Osteocyte (in vitro differentiated cells): ENCODE results near the gene MRPS7. TPM values are rescaled to one million over a fixed set of nuclear protein-coding genes. Genes with fewer than 3 reads are reported as not detected.

ENCODE experiments used
- DNase-seq: peaks from one replicate; pipeline ENCODE4 v3.0.0; 2021; ENCODE audit warnings: mixed read lengths; ENCODE audit not compliant: unreplicated experiment; ENCODE audit errors: extremely low spot score
- H3K27ac Mint-ChIP-seq: one replicate; pipeline ENCODE4 v1.8.0; 2021; ENCODE audit warnings: mild to moderate bottlenecking, mixed read lengths; ENCODE audit not compliant: unreplicated experiment
- H3K27me3 Mint-ChIP-seq: one replicate; pipeline ENCODE4 v1.8.0; 2021; ENCODE audit warnings: mixed read lengths; ENCODE audit not compliant: unreplicated experiment
- H3K36me3 Mint-ChIP-seq: one replicate; pipeline ENCODE4 v1.8.0; 2021; ENCODE audit warnings: mixed read lengths; ENCODE audit not compliant: unreplicated experiment
- H3K4me1 Mint-ChIP-seq: one replicate; pipeline ENCODE4 v1.8.0; 2021; ENCODE audit warnings: mixed read lengths; ENCODE audit not compliant: unreplicated experiment
- H3K4me3 Mint-ChIP-seq: one replicate; pipeline ENCODE4 v1.8.0; 2021; ENCODE audit warnings: mild to moderate bottlenecking, moderate library complexity, mixed read lengths; ENCODE audit not compliant: unreplicated experiment
- H3K9me3 Mint-ChIP-seq: one replicate; pipeline ENCODE4 v1.8.0; 2021; ENCODE audit warnings: mixed read lengths; ENCODE audit not compliant: unreplicated experiment
- CTCF ChIP-seq: fragments of 200-600 bp; sonication (generic); IDR thresholded peaks from 2 replicates; pipeline ENCODE4 v1.5.0; 2021; ENCODE audit warnings: antibody characterized with exemption, mild to moderate bottlenecking, moderate library complexity
- total RNA-seq: library from RNA; stranded (reverse); gene quantifications from 2 replicates; pipeline ENCODE4 v1.2.1, GENCODE V29; 2021

The MRPS7 gene
- total RNA-seq, 1 donor from 2014 or later: 49.6 TPM

DNA sequence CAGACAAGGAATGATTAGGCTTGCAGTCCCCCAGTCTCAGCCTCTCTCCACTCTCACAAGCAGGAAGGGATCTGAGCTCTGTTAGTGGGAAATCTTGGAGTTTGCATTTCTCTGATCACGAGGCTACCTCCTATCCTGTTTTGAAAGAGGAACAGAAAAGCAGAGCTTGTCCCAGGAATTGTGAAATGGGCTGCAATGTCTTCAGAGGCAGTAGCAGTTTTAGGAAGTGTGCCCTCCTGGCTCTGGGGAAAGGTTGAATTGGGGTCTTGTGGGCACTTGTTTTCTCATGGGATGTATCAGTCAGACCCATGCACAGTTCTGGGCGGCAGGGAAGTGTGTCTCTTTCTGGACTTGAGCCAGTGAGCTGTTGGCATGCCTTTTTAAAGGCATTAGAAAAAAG, 33.4 kb upstream of the MRPS7 start:
- DNase-seq: no peak
- no peaks in the 10 kb centered on the region for H3K9me3 Mint-ChIP-seq
- no peak overlapping the region for H3K4me3 Mint-ChIP-seq
- no peak for TF ChIP-seq CTCF
- peaks cover 39% of the 10 kb centered on the region for H3K36me3 Mint-ChIP-seq
- H3K27ac Mint-ChIP-seq: peak overlapping the region; percentile 44
- no peaks in the 10 kb centered on the region for H3K4me1 Mint-ChIP-seq
- H3K27me3 Mint-ChIP-seq: no peaks in the 10 kb centered on the region

GRCh38 chr17:75228847-75229246, 32.8 kb upstream of the MRPS7 start:
- TF ChIP-seq CTCF: no peak
- Mint-ChIP-seq H3K27me3 (no peaks in the 10 kb centered on the region), H3K36me3 (peaks cover 39% of the 10 kb centered on the region), H3K4me3 (no peak overlapping the region), H3K27ac (no peak overlapping the region), H3K4me1 (no peaks in the 10 kb centered on the region), H3K9me3 (no peaks in the 10 kb centered on the region)
- no peak for DNase-seq

DNA sequence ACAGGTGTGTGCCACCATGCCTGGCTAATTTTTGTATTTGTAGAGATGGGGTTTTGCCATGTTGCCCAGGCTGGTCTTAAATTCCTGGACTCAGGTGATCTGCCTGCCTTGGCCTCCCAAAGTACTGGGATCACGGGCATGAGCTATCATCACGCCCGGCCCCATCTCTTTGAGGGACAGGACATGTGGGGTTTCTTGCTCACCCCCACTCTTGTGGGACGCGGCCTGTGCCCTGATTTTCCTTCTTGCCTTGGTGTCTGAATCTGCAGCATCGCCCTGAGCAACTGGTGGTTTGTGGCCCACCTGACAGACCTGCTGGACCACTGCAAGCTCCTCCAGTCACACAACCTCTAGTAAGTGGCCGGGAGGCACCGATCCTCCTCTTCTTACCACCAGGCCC, 30.6 kb upstream of the MRPS7 start:
- Mint-ChIP-seq H3K9me3 (no peaks in the 10 kb centered on the region), H3K4me3 (no peak overlapping the region), H3K27ac (no peak overlapping the region), H3K4me1 (no peaks in the 10 kb centered on the region), H3K36me3 (peaks cover 39% of the 10 kb centered on the region), H3K27me3 (no peaks in the 10 kb centered on the region)
- TF ChIP-seq CTCF: no peak
- no peak for DNase-seq

DNA sequence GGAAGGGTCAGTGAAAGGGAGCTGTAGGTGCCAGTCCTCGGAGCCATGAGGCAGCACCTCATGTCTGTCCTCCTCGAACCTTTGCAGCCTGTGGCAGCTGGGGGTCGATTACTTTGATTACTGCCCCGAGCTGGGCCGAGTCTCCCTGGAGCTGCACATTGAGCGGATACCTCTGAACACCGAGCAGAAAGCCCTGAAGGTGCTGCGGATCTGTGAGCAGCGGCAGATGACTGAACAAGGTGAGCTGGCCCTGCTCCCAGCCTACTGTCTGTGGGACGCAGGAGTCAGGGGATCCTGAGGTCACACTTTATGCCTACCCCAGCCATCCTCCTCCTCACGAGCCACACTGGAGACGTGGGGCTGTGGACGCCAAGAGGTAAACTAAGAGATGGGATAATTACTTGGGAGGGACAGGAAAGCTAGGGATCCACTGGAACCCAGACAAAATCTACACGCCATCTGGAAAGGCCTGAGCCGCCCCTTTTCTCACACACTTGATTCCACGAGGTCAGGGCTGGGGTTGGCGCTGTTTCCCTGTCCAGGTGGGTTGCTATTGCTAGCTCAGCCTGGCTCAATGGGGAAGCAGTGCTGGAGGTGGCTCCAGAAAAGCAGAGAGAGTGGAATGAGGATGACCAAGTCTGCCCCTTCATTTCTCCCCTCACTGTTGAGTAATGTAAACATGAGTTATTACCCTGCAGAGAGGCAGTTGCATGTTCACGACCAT, 29.8 kb upstream of the MRPS7 start:
- no peak for DNase-seq
- H3K27me3 Mint-ChIP-seq: no peaks in the 10 kb centered on the region
- no peaks in the 10 kb centered on the region for H3K4me1 Mint-ChIP-seq
- H3K9me3 Mint-ChIP-seq: no peaks in the 10 kb centered on the region
- no peak for TF ChIP-seq CTCF
- no peak overlapping the region for H3K4me3 Mint-ChIP-seq
- H3K27ac Mint-ChIP-seq: no peak overlapping the region
- H3K36me3 Mint-ChIP-seq: peaks cover 35% of the 10 kb centered on the region

DNA sequence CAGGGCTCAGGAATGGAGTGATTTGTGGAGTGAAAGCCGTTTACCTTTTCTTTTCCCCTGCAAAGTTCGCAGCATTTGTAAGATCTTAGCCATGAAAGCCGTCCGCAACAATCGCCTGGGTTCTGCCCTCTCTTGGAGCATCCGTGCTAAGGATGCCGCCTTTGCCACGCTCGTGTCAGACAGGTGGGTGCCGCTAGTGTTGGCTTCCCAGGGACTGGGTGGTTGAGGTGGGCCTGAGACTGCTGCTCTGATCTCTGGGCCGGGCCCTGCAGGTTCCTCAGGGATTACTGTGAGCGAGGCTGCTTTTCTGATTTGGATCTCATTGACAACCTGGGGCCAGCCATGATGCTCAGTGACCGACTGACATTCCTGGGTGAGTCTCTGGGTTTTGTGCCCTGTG, 28.9 kb upstream of the MRPS7 start:
- no peak for DNase-seq
- no peak overlapping the region for H3K4me3 Mint-ChIP-seq
- H3K4me1 Mint-ChIP-seq: no peaks in the 10 kb centered on the region
- no peak for TF ChIP-seq CTCF
- no peaks in the 10 kb centered on the region for H3K9me3 Mint-ChIP-seq
- H3K27me3 Mint-ChIP-seq: no peaks in the 10 kb centered on the region
- H3K27ac Mint-ChIP-seq: no peak overlapping the region
- H3K36me3 Mint-ChIP-seq: peaks cover 36% of the 10 kb centered on the region
